Ishikawa (cell line): Measurements from ENCODE around the gene BPTF.

Source experiments
- YY1 ChIP-seq: IDR thresholded peaks from 2 replicates; pipeline ENCODE4 v1.6.1; 2012; ENCODE audit warnings: low read depth
- TF ChIP-seq, protein P1 (sequence below): IDR thresholded peaks from 2 replicates; pipeline ENCODE4 v1.6.1; 2012

DNA sequence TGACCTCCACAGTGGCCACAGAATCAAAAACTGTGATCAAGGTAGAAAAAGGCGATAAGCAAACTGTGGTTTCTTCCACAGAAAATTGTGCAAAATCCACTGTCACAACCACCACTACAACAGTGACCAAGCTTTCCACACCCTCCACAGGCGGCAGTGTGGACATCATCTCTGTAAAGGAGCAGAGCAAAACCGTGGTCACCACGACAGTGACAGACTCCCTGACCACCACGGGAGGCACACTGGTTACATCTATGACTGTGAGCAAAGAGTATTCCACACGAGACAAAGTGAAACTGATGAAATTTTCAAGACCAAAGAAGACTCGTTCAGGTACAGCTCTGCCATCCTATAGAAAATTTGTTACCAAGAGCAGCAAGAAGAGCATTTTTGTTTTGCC is 87.4 kb downstream of the BPTF start:
- TF ChIP-seq, protein P1, sequence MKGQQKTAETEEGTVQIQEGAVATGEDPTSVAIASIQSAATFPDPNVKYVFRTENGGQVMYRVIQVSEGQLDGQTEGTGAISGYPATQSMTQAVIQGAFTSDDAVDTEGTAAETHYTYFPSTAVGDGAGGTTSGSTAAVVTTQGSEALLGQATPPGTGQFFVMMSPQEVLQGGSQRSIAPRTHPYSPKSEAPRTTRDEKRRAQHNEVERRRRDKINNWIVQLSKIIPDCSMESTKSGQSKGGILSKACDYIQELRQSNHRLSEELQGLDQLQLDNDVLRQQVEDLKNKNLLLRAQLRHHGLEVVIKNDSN = no peak
- no peak for TF ChIP-seq YY1
